Brain microvascular endothelial cell (primary cell): Measurements from ENCODE around the gene EFHC1.
A peak's percentile ranks its signal among the peaks of the same experiment; 100 is the strongest.

ENCODE experiments used
- DNase-seq: peaks from one replicate; pipeline ENCODE4 v3.0.0-alpha.2; 2020
- H3K27ac ChIP-seq: fragments of 250-450 bp; sonication (Bioruptor Pico); 2 replicates; pipeline ENCODE4 v1.5.1; 2020; ENCODE audit warnings: mild to moderate bottlenecking, moderate library complexity
- H3K27me3 ChIP-seq: fragments of 250-450 bp; sonication (Bioruptor Pico); replicated peaks from 2 replicates; pipeline ENCODE4 v1.5.1; 2020; ENCODE audit warnings: mild to moderate bottlenecking
- H3K36me3 ChIP-seq: fragments of 250-450 bp; sonication (Bioruptor Pico); replicated peaks from 2 replicates; pipeline ENCODE4 v1.5.1; 2020; ENCODE audit warnings: mild to moderate bottlenecking
- H3K4me3 ChIP-seq: 2 replicates; pipeline ENCODE4 v1.5.1; 2011; ENCODE audit warnings: low read depth, mild to moderate bottlenecking, control low read depth, low read length, moderate library complexity
- in situ Hi-C: cut with HindIII; loops from 2 replicates; pipeline ENCODE4 v1.10.0; 2017; ENCODE audit warnings: low sequenced_read_pairs, low pct_ligation_motif_present
- TF ChIP-seq, protein P1 (sequence below): IDR thresholded peaks from 2 replicates; pipeline ENCODE4 v1.5.1; 2011; ENCODE audit warnings: low read depth, mild to moderate bottlenecking, moderate library complexity, low read length, control low read depth, inconsistent platforms; ENCODE audit errors: missing control alignments

The EFHC1 gene

GRCh38 chr6:52523378-52524142 lies 103.4 kb downstream of the EFHC1 start:
- Histone ChIP-seq H3K27me3 (no peaks in the 10 kb centered on the region), H3K27ac (peak overlapping the region; percentile 76), H3K4me3 (no peak overlapping the region), H3K36me3 (peaks cover 23% of the 10 kb centered on the region)
- in situ Hi-C loops = no loop called here
- no peak for DNase-seq
- TF ChIP-seq, protein P1, sequence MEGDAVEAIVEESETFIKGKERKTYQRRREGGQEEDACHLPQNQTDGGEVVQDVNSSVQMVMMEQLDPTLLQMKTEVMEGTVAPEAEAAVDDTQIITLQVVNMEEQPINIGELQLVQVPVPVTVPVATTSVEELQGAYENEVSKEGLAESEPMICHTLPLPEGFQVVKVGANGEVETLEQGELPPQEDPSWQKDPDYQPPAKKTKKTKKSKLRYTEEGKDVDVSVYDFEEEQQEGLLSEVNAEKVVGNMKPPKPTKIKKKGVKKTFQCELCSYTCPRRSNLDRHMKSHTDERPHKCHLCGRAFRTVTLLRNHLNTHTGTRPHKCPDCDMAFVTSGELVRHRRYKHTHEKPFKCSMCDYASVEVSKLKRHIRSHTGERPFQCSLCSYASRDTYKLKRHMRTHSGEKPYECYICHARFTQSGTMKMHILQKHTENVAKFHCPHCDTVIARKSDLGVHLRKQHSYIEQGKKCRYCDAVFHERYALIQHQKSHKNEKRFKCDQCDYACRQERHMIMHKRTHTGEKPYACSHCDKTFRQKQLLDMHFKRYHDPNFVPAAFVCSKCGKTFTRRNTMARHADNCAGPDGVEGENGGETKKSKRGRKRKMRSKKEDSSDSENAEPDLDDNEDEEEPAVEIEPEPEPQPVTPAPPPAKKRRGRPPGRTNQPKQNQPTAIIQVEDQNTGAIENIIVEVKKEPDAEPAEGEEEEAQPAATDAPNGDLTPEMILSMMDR = no peak

- no peak for DNase-seq
- peaks cover 26% of the 10 kb centered on the region for H3K36me3 ChIP-seq
- no peaks in the 10 kb centered on the region for H3K27me3 ChIP-seq
- TF ChIP-seq, protein P1 = no peak
- in situ Hi-C loops = no loop called here
- no peak overlapping the region for H3K27ac ChIP-seq
- no peak overlapping the region for H3K4me3 ChIP-seq
Measured at GRCh38 chr6:52524918-52525317, 104.8 kb downstream of the EFHC1 start.

- Histone ChIP-seq H3K4me3 (no peak overlapping the region), H3K27me3 (no peaks in the 10 kb centered on the region), H3K27ac (peak overlapping the region; percentile 32), H3K36me3 (peaks cover 32% of the 10 kb centered on the region)
- TF ChIP-seq, protein P1 = no peak
- in situ Hi-C loops = no loop called here
- no peak for DNase-seq
Measured at GRCh38 chr6:52526634-52527033, 106.5 kb downstream of the EFHC1 start.

GRCh38 chr6:52527436-52527835 lies 107.3 kb downstream of the EFHC1 start:
- no peak for DNase-seq
- no peak overlapping the region for H3K27ac ChIP-seq
- peaks cover 32% of the 10 kb centered on the region for H3K36me3 ChIP-seq
- in situ Hi-C loops = no loop called here
- H3K4me3 ChIP-seq = no peak overlapping the region
- TF ChIP-seq, protein P1 = no peak
- H3K27me3 ChIP-seq = no peaks in the 10 kb centered on the region

- DNase-seq = no peak
- H3K27me3 ChIP-seq = no peaks in the 10 kb centered on the region
- H3K36me3 ChIP-seq = peaks cover 40% of the 10 kb centered on the region
- H3K4me3 ChIP-seq = no peak overlapping the region
- TF ChIP-seq, protein P1 = no peak
- in situ Hi-C loops = no loop called here
- H3K27ac ChIP-seq = no peak overlapping the region
Measured at GRCh38 chr6:52529311-52529710, 109.2 kb downstream of the EFHC1 start.

DNA sequence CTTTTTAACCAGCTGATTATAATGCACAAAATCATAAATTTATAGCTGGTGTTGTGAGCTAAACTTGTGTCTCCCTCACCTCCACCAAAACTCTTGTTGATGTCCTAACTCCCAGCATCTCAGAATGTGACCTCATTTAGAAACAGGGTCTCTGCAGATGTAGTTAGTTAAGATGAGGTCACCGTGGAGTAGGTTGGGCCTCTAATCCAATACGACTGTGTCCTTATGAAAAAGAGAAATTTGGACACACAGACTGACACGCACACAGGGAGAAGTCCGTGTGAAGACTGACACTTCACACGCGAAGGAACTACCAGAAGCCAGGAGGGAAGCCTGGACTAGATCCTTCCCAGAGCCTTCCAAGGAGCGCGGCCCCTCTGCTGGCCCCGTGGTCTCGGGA lies 110.2 kb downstream of the EFHC1 start:
- H3K36me3 ChIP-seq = peaks cover 48% of the 10 kb centered on the region
- no peaks in the 10 kb centered on the region for H3K27me3 ChIP-seq
- no peak overlapping the region for H3K27ac ChIP-seq
- H3K4me3 ChIP-seq = no peak overlapping the region
- TF ChIP-seq, protein P1 = no peak
- in situ Hi-C loops = no loop called here
- DNase-seq = no peak
